Left hindlimb (tissue), 1 donor: ENCODE data around the gene SURF4.

Experiments
- DNase-seq: peaks from one replicate; pipeline ENCODE4 v3.0.0-alpha.2; 2018

SURF4 gene

GRCh38 chr9:133371261-133371711 lies 4.6 kb downstream of the SURF4 start:
- no peak for DNase-seq

GRCh38 chr9:133370685-133371084 lies 5.2 kb downstream of the SURF4 start:
- DNase-seq, result no peak

GRCh38 chr9:133369933-133370332 lies 5.9 kb downstream of the SURF4 start:
- no peak for DNase-seq

GRCh38 chr9:133369422-133369821 lies 6.4 kb downstream of the SURF4 start:
- DNase-seq, result no peak

- no peak for DNase-seq
These were observed 7.5 kb downstream of the SURF4 start for GRCh38 chr9:133368249-133368881.

GRCh38 chr9:133367778-133368177 lies 8.1 kb downstream of the SURF4 start:
- DNase-seq, result no peak

GRCh38 chr9:133367221-133367620 lies 8.6 kb downstream of the SURF4 start:
- DNase-seq, result no peak

GRCh38 chr9:133366435-133366834 lies 9.4 kb downstream of the SURF4 start:
- no peak for DNase-seq

- no peak for DNase-seq
These were observed 13.4 kb downstream of the SURF4 start for GRCh38 chr9:133362359-133363044.

- no peak for DNase-seq
These were observed 14.3 kb downstream of the SURF4 start for GRCh38 chr9:133361507-133362092.

GRCh38 chr9:133360400-133361393 lies 15.2 kb downstream of the SURF4 start:
- DNase-seq, result no peak

GRCh38 chr9:133359399-133360175 lies 16.3 kb downstream of the SURF4 start:
- no peak for DNase-seq

GRCh38 chr9:133357656-133358055 lies 18.2 kb downstream of the SURF4 start:
- no peak for DNase-seq

GRCh38 chr9:133356391-133357091 lies 19.3 kb downstream of the SURF4 start, which contains the start of the genes SURF1 and SURF2:
Gene SURF1, minus strand, starts transcription at chr9:133356487. Its CDS starts 34 bp downstream, at chr9:133356453.
Gene SURF2, plus strand, starts transcription at chr9:133356550. Its CDS starts 43 bp downstream, at chr9:133356593.
- DNase-seq, result peak; percentile 89

GRCh38 chr9:133355881-133356357 lies 19.9 kb downstream of the SURF4 start:
- DNase-seq, result no peak

GRCh38 chr9:133354766-133355165 lies 21.1 kb downstream of the SURF4 start:
- no peak for DNase-seq

GRCh38 chr9:133353548-133353947 lies 22.3 kb downstream of the SURF4 start:
- DNase-seq, result no peak

- DNase-seq, result no peak
These were observed 23.1 kb downstream of the SURF4 start for GRCh38 chr9:133352635-133353340.

GRCh38 chr9:133351908-133352634 lies 23.8 kb downstream of the SURF4 start:
- no peak for DNase-seq

GRCh38 chr9:133351526-133351907 lies 24.3 kb downstream of the SURF4 start:
- no peak for DNase-seq
